ENCODE results near the gene RXRB.
A peak's percentile ranks its signal among the peaks of the same experiment; 100 is the strongest.

RXRB gene

DNA sequence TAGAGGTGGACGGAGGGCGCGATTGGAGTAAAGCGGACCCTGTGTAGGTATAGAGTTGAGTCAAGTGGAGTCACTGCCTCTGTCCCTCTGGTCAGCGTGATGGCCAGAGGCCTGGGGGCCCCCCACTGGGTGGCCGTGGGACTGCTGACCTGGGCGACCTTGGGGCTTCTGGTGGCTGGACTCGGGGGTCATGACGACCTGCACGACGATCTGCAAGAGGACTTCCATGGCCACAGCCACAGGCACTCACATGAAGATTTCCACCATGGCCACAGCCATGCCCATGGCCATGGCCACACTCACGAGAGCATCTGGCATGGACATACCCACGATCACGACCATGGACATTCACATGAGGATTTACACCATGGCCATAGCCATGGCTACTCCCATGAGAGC, 681 bp upstream of the RXRB start:
- TF ChIP-seq, protein P1, sequence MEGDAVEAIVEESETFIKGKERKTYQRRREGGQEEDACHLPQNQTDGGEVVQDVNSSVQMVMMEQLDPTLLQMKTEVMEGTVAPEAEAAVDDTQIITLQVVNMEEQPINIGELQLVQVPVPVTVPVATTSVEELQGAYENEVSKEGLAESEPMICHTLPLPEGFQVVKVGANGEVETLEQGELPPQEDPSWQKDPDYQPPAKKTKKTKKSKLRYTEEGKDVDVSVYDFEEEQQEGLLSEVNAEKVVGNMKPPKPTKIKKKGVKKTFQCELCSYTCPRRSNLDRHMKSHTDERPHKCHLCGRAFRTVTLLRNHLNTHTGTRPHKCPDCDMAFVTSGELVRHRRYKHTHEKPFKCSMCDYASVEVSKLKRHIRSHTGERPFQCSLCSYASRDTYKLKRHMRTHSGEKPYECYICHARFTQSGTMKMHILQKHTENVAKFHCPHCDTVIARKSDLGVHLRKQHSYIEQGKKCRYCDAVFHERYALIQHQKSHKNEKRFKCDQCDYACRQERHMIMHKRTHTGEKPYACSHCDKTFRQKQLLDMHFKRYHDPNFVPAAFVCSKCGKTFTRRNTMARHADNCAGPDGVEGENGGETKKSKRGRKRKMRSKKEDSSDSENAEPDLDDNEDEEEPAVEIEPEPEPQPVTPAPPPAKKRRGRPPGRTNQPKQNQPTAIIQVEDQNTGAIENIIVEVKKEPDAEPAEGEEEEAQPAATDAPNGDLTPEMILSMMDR (IDR thresholded peaks at IDR 0.05) = no peak

DNA sequence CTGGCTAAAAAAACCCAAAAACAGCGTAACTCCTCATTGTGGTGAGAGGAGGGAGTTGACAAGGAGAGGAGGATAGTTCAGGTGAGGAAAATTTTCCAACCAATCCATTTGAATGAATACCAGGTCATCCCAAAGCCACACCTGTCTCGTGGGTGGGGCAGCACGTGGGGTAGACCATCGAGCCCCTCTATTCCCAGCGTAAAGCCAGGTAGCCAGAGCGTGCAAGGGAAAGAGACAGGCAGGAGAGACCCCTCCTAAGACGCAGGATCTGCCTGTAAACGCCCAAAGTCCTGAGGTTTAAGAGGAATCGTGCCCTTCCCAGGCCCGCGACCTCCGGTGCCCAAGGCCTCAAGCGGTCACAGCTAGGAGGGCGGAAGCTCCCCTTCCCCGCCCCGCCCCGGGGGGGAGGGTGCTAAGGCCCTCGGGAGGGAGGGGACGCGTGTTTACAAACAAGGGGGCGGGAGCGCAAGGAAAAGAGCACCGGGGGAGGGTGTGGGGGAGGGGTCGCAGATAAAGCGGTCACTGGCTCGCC, 712 bp downstream of the RXRB start:
- no peak for DNase-seq
- Mint-ChIP-seq H3K27me3 (ENCODE audit: low read depth, poor library complexity) (peaks cover 18% of the 10 kb centered on the region), H3K4me1 (peaks cover 87% of the 10 kb centered on the region), H3K36me3 (ENCODE audit: low read depth) (peaks cover 46% of the 10 kb centered on the region), H3K27ac (peak overlapping the region; percentile 86), H3K4me3 (peak overlapping the region; percentile 99), H3K9me3 (no peaks in the 10 kb centered on the region)
- TF ChIP-seq, protein P1 (IDR thresholded peaks at IDR 0.05) = no peak

More for the DNA sequence above, 681 bp upstream of the RXRB start:
- Mint-ChIP-seq H3K36me3 (ENCODE audit: low read depth) (peaks cover 32% of the 10 kb centered on the region), H3K9me3 (no peaks in the 10 kb centered on the region), H3K4me3 (peak overlapping the region; percentile 99), H3K4me1 (peaks cover 86% of the 10 kb centered on the region), H3K27me3 (ENCODE audit: low read depth, poor library complexity) (peaks cover 15% of the 10 kb centered on the region), H3K27ac (peak overlapping the region; percentile 99)
- DNase-seq = peak; percentile 35

DNA sequence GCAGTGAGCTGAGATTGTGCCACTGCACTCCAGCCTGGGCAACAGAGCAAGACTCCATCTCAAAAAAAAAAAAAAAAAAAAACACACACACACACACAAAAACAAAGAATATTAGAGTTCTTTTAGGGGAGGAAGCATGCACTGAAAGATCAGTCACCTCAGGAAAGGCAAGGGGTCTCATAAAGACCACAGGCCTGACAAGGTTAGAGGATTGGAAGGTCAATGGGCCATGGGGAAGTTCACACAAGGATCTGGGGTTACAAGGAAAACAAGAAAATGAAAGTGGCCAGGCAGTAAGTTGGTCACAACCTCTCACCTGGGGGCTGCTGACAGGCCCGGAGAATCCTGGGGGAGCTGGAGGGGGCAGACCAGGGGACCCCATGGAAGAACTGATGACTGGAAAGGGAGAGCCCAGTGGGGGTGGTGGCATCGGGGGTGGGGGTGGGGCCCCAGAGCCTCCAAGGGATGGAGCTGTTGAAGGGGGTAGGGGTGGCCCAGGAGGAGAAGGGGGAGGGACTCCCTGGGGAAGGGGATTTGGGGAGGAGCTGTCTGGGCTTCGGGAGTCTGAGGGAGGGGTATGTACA, 1.5 kb downstream of the RXRB start:
- peaks cover 85% of the 10 kb centered on the region for H3K4me1 Mint-ChIP-seq
- TF ChIP-seq, protein P1 (IDR thresholded peaks at IDR 0.05) = no peak
- H3K36me3 Mint-ChIP-seq (ENCODE audit: low read depth) = peaks cover 54% of the 10 kb centered on the region
- no peaks in the 10 kb centered on the region for H3K9me3 Mint-ChIP-seq
- H3K27me3 Mint-ChIP-seq (ENCODE audit: low read depth, poor library complexity) = peaks cover 21% of the 10 kb centered on the region
- peak overlapping the region; percentile 86 for H3K27ac Mint-ChIP-seq
- peak overlapping the region; percentile 99 for H3K4me3 Mint-ChIP-seq
- no peak for DNase-seq

DNA sequence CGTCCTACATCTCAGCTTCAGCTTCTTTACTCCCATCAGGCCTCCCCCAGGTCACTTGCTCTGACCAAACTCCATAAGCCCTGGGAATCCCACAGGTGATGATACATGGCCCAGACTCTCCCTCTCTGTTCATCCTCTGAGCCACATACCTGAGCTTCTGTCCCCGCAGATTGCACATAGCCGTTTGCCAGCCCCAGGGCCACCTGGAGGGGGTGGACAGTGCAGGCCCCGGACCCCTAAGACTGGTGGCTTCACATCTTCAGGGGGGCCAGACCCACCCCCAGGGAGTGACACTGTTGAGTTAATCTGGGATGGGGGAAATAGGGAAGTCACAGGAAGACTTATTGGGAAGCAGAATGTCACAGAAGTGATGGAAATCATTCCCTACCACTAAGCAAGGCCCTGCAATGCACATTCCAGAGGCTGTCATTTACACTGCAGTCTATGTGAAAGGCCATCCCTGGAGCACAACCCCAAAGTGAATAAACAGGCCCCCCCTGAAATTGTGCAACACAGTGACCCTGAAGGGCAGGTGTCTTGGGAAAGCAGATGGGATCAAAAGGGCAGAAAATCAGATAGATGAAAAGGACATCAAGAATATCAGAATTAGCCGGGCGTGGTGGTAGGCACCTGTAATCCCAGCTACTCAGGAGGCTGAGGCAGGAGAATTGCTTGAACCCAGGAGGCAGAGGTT, 2.2 kb downstream of the RXRB start:
- Mint-ChIP-seq H3K4me3 (peak overlapping the region; percentile 99), H3K27ac (peak overlapping the region; percentile 80), H3K9me3 (no peaks in the 10 kb centered on the region), H3K4me1 (peaks cover 79% of the 10 kb centered on the region), H3K36me3 (ENCODE audit: low read depth) (peaks cover 56% of the 10 kb centered on the region), H3K27me3 (ENCODE audit: low read depth, poor library complexity) (peaks cover 25% of the 10 kb centered on the region)
- no peak for DNase-seq
- TF ChIP-seq, protein P1 (IDR thresholded peaks at IDR 0.05) = no peak

DNA sequence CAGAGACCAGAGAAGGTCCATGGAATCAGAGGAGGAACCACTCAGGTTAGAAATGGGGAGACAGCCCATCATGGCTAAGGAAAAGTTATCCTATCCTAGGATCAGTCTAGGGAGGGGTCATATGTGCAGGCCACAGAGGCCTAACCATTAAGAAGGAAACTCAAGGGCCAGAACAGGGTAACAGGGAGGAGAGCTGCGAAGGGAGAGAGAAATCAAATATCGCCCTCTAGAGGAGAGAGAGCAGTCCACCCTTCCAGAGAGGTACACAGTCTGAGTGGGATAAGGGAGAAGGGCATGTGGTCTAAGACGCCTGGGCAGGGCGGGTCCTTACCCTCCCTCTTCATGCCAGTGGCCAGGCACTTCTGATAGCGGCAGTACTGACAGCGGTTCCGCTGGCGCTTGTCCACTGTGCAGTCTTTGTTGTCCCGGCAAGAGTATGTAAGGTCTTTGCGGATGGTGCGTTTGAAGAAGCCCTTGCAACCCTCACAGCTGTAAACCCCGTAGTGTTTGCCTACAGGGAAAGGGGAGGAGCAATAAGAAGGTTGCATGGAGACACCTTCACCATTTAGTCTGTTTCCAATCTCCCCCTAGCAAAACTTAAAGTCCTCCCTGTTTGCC, 2.9 kb downstream of the RXRB start:
- H3K4me3 Mint-ChIP-seq = peak overlapping the region; percentile 99
- H3K36me3 Mint-ChIP-seq (ENCODE audit: low read depth) = peaks cover 48% of the 10 kb centered on the region

More for the DNA sequence above, 2.9 kb downstream of the RXRB start:
- H3K9me3 Mint-ChIP-seq = no peaks in the 10 kb centered on the region
- peaks cover 33% of the 10 kb centered on the region for H3K27me3 Mint-ChIP-seq (ENCODE audit: low read depth, poor library complexity)
- TF ChIP-seq, protein P1 (IDR thresholded peaks at IDR 0.05) = peak; percentile 66
- H3K27ac Mint-ChIP-seq = no peak overlapping the region
- peaks cover 76% of the 10 kb centered on the region for H3K4me1 Mint-ChIP-seq
- peak; percentile 40 for DNase-seq

Measured in nephron progenitor cell (in vitro differentiated cells).